Tibial nerve (tissue), 4 donors: Measurements from ENCODE around the gene FLNA. TPM values are rescaled to one million over a fixed set of nuclear protein-coding genes. Genes with fewer than 3 reads are reported as not detected.
A peak's percentile ranks its signal among the peaks of the same experiment; 100 is the strongest.

Experiments
- DNase-seq, 2 donors: peaks; one replicate each; pipeline ENCODE4 v3.0.0-alpha.2; 2019; ENCODE audit warnings: low spot score in 2 of 2
- H3K27ac ChIP-seq, 4 donors: fragments of 200-600 bp; sonication (generic) in 3 of 4; one replicate each; pipeline ENCODE4 v1.5.1; 2017 to 2019; ENCODE audit warnings: mild to moderate bottlenecking in 1 of 4
- H3K27me3 ChIP-seq, 2 donors: fragments of 200-600 bp; sonication (generic) in 1 of 2; one replicate each; pipeline versions ENCODE4 v1.5.1 to v1.6.0; 2017 to 2019
- H3K36me3 ChIP-seq, 3 donors: fragments of 200-600 bp; sonication (generic); one replicate each; pipeline ENCODE4 v1.5.1; 2018 to 2019
- H3K4me1 ChIP-seq, 4 donors: fragments of 200-600 bp; sonication (generic) in 3 of 4; one replicate each; pipeline ENCODE4 v1.5.1; 2017 to 2019
- H3K4me3 ChIP-seq, 4 donors: fragments of 200-600 bp; sonication (generic) in 3 of 4; one replicate each; pipeline ENCODE4 v1.5.1; 2017 to 2019; ENCODE audit warnings: mild to moderate bottlenecking in 1 of 4, moderate library complexity in 1 of 4
- H3K9me3 ChIP-seq, 4 donors: fragments of 200-600 bp; sonication (generic) in 3 of 4; one replicate each; pipeline ENCODE4 v1.5.1; 2017 to 2019
- CTCF ChIP-seq, 5 experiments: fragments of 200-600 bp in 3 of 5; fragments of 450-650 bp in 2 of 5; sonication (generic) in 3 of 5; IDR thresholded peaks; one replicate each; pipeline ENCODE4 v1.5.1; 2016 to 2019; ENCODE audit warnings: antibody characterized with exemption in 5 of 5, mild to moderate bottlenecking in 3 of 5, moderate library complexity in 2 of 5
- EP300 ChIP-seq, 2 donors: sonication (generic); formaldehyde crosslinking; IDR thresholded peaks; one replicate each; pipeline ENCODE4 v1.6.1; 2017; ENCODE audit warnings: antibody characterized with exemption in 2 of 2, mild to moderate bottlenecking in 1 of 2
- POLR2A ChIP-seq, 2 donors: fragments of 450-650 bp; IDR thresholded peaks; one replicate each; pipeline ENCODE4 v1.6.1; 2017; ENCODE audit warnings: antibody characterized with exemption in 2 of 2, mild to moderate bottlenecking in 2 of 2, moderate library complexity in 2 of 2
- WGBS, 2 donors: methylation state at CpG; one replicate each; pipeline ENCODE4 v1.1.5; 2018; 5-methylcytosine and 5-hydroxymethylcytosine counted together
- total RNA-seq, 4 donors: library from RNA; depleted of rRNA; stranded (reverse); fragments of >200 nt; gene quantifications; one replicate each; pipeline ENCODE4 v1.1.0, GENCODE V29; 2016

The FLNA gene
- total RNA-seq, 4 donors from 2014 or later, result 995 to 1,349 (median 1,139) TPM

DNA sequence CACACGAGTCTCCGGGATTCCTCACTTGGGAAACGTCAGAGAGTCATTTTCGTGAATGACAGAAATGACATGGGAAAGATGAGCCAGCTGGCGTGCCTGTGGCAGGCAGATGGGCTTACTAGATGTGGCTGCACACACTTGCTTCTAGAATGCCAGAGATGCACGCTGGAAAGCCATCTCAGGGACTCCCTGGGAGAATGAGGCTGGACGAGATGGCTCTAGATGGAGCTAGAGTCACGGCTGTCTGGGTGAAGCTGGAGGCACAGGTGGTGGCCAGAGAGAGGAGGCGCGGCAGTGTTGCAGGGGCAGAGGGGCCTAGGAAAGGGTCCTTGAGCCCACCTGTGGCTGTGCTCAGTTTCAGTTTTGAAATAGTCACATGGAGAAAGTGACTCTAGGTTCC is 52.8 kb downstream of the FLNA start:
- no peak for TF ChIP-seq EP300 (IDR thresholded peaks at IDR 0.05)
- TF ChIP-seq CTCF (IDR thresholded peaks at IDR 0.05), result no peak
- TF ChIP-seq POLR2A (IDR thresholded peaks at IDR 0.05), result no peak
- Histone ChIP-seq H3K27ac (no peak overlapping the region), H3K27me3 (peaks cover 0 to 4% of the 10 kb centered on the region in 2 donors), H3K4me1 (peaks cover 0 to 6% (median 0%) of the 10 kb centered on the region in 4 donors), H3K9me3 (no peaks in the 10 kb centered on the region), H3K36me3 (no peaks in the 10 kb centered on the region), H3K4me3 (no peak overlapping the region)
- no peak for DNase-seq
- whole genome bisulfite sequencing, 2 donors, result 63 to 72% methylated on average over 10 of the region's 10 CpGs

DNA sequence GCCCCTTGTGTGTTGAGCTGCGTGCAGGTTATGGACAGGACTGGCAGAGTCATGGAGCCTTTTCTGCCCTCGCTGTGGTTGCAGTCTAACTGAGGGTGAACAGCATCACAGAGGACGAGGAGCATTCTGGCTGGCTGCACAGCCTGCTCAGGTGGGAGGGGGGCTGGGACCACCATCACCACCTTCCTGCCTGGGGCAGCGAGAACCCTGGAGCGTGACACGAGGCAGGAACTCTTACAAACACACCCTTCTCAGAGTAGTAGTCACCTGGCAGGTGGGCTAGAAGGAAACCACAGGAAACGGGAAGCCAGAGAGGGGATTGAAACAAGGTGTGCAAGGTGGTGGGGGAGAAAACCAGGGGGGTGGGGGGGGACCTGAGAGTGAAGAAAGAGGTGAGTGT is 53.3 kb downstream of the FLNA start:
- Histone ChIP-seq H3K9me3 (no peaks in the 10 kb centered on the region), H3K4me3 (no peak overlapping the region), H3K36me3 (no peaks in the 10 kb centered on the region), H3K27ac (no peak overlapping the region), H3K4me1 (peaks cover 0 to 1% (median 0%) of the 10 kb centered on the region in 4 donors), H3K27me3 (peaks cover 0 to 4% of the 10 kb centered on the region in 2 donors)
- no peak for DNase-seq
- 83 to 85% methylated on average over 3 to 7 of the region's 7 CpGs for WGBS, 2 donors
- TF ChIP-seq POLR2A (IDR thresholded peaks at IDR 0.05), result no peak

GRCh38 chrX:154320406-154320805 is 54.0 kb downstream of the FLNA start:
- H3K27ac ChIP-seq, result no peak overlapping the region
- no peak for DNase-seq
- H3K4me3 ChIP-seq, result no peak overlapping the region
- H3K4me1 ChIP-seq, result no peaks in the 10 kb centered on the region
- no peaks in the 10 kb centered on the region for H3K9me3 ChIP-seq
- H3K27me3 ChIP-seq, result peaks cover 0 to 4% of the 10 kb centered on the region in 2 donors
- WGBS, 2 donors, result 89 to 97% methylated on average over 9 to 11 of the region's 11 CpGs
- no peaks in the 10 kb centered on the region for H3K36me3 ChIP-seq
- no peak for TF ChIP-seq CTCF (IDR thresholded peaks at IDR 0.05)
- TF ChIP-seq EP300 (IDR thresholded peaks at IDR 0.05), result no peak
- TF ChIP-seq POLR2A (IDR thresholded peaks at IDR 0.05), result no peak

- Histone ChIP-seq H3K27ac (no peak overlapping the region), H3K9me3 (no peaks in the 10 kb centered on the region), H3K36me3 (no peaks in the 10 kb centered on the region), H3K27me3 (peaks cover 0 to 4% of the 10 kb centered on the region in 2 donors), H3K4me3 (no peak overlapping the region), H3K4me1 (no peaks in the 10 kb centered on the region)
- WGBS, 2 donors, result 17 to 33% methylated on average over 7 of the region's 7 CpGs
- TF ChIP-seq POLR2A (IDR thresholded peaks at IDR 0.05) (no peak), EP300 (IDR thresholded peaks at IDR 0.05) (no peak), CTCF (IDR thresholded peaks at IDR 0.05) (peak in 4 of 5 experiments; percentile 13 to 57 (median 32))
- peak in 1 of 2 donors; percentile 29 for DNase-seq
Observed at GRCh38 chrX:154317391-154317995, 56.9 kb downstream of the FLNA start.

GRCh38 chrX:154315416-154315815 is 59.0 kb downstream of the FLNA start:
- Histone ChIP-seq H3K36me3 (no peaks in the 10 kb centered on the region), H3K4me1 (no peaks in the 10 kb centered on the region), H3K27ac (no peak overlapping the region), H3K27me3 (peaks cover 0 to 3% of the 10 kb centered on the region in 2 donors), H3K4me3 (no peak overlapping the region), H3K9me3 (no peaks in the 10 kb centered on the region)
- TF ChIP-seq CTCF (IDR thresholded peaks at IDR 0.05), result no peak
- TF ChIP-seq EP300 (IDR thresholded peaks at IDR 0.05), result no peak
- no peak for TF ChIP-seq POLR2A (IDR thresholded peaks at IDR 0.05)
- 94 to 100% methylated on average over 3 of the region's 3 CpGs for WGBS, 2 donors
- no peak for DNase-seq
